Measurements from ENCODE around the gene SERPIND1.
"Not testable (repeated sequence)": the region's sequence is repeated elsewhere in the genome, so short reads cannot be mapped to it uniquely, and the experiment has no call there.

Gene SERPIND1

DNA sequence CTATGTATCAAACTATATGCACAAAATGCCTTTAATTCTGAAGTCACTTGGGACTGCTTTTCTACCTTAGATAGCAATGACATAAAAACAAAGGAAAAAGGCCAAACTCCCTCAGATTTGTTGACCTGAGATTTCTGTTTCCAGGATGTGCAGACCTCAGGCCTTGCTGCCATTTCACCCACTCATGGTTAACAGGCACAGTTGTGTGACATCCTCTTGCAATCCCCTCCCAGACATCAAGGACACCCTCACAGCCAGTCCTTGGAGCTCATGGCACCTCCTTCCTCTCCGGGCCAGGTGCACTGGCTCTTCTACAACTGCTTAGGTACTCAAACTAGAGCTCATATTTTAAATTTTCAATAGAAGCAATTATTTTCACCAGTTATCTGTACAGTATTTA lies 37.3 kb downstream of the SERPIND1 start:
- no peak for DNase-seq (ENCODE audit: low read depth in 4 of 4, low spot score in 1 of 4)

DNA sequence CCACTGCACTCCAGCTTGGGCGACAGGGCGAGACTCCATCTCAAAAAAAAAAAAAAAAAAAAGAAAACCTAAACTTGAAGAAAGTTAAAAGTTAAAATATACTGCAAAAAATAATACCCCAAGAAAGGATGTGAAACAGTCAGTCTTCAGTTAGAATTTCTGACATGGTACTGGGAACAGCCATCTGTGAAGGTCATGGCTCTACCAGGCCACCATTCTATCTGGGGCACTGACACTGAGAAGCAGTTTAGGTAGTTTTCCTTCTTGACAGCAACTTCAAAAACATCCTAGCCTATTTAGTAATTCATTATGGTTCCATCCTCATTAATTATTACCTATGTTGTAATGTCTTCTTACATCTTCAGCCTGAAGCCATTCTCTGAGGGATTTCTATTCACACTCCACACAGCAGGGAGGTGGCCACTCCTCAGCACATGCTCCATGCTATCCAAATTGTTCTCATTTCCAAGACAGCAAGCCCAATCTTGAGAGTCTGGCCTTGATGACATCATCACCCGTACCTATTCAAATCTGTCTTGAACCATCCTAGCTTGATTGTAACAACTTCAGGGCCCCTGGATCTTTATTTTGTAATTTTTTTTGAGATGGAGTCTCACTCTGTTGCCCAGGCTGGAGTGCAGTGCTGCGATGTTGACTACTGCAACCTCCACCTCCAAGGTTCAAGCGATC lies 38.2 kb downstream of the SERPIND1 start:
- no peak for DNase-seq (ENCODE audit: low read depth in 4 of 4, low spot score in 1 of 4)

DNA sequence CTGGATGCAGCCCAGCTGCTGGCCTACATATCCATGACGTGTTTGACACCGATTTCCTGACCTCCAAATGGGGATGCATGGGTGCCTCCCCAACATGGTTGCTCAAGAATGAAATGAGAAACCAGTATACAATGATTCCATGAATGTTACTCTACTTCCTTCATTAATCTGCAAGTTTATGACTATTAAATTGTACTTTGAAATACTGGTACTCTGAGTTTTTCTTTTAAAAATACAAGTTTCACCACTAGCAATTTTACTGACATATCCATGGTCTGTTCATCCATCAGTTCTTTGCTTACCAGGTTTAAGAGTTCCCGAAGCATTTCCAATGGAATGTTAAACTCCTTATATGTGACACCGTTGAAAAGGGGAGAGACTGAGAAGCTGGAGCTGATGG lies 39.1 kb downstream of the SERPIND1 start:
- DNase-seq (ENCODE audit: low read depth in 4 of 4, low spot score in 1 of 4), result no peak

DNA sequence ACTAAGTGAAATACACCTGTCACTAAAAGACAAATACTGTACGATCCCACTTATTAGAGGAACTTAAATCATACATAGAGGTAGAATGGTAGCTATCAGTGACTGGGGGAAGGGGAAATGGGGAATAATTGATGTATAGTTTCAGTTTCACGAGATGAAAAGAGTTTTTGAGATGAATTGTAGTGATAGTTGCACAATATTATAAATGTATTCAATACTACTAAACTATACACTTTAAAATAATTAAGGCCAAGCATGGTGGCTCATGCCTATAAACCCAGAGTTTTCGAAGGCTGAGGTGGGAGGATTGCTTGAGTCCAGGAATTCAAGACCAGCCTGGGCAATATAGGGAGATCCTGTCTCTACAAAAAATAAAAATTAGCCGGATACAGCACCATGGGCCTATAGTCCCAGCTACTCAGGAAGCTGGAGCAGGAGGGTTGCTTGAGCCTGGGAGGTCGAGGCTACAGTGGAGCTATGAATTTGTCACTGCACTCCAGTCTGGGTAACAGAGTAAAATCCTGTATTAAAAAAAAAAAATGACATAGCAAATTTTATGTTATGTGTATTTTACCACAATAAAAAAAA lies 40.4 kb downstream of the SERPIND1 start:
- DNase-seq (ENCODE audit: low read depth in 4 of 4, low spot score in 1 of 4), result no peak

DNA sequence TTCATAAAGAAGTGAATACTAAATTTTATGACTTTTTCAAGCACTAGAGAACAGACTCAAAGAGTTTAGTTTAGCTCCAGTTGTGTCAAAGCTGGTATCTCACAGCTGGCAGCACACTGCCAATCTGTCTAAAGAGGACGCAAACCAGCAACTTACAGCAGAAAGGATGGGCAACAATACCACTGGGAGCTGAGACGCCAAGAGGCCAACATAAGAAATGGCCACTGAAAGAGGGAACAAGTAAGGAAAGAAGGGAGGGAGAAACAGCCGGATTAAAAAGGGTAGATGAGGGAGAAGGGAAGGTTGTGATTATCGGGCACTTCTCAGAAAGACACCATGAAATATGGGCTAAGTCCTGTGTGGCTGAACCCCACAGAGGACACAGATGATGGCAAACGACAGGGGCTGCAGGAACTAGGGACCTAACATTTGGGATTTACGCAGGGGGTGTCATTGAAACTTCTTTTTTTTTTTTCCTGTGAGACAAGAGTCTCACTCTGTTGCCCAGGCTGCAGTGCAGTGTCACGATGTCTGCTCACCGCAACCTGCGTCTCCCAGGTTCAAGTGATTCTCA lies 41.7 kb downstream of the SERPIND1 start:
- DNase-seq (ENCODE audit: low read depth in 4 of 4, low spot score in 1 of 4), result no peak

DNA sequence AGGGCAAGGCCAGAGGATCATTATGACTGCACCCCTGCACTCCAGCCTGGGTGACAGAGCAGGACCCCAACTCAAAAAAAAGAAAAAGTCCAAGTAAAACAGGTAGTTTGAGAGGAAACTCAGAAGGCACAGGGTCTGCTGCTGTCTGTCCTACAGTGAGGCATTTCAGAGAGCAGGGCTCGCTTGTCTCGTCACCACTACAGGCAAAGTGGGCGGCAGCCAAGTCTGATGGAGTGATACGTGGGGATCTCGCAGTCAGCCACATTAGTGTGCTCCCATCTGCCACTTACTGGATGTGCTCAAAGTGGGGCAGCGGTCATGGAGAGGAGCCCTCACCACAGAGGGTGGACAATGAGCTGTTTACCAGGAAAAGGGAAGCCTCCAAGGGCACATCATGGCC lies 42.6 kb downstream of the SERPIND1 start:
- DNase-seq (ENCODE audit: low read depth in 4 of 4, low spot score in 1 of 4), result no peak

DNA sequence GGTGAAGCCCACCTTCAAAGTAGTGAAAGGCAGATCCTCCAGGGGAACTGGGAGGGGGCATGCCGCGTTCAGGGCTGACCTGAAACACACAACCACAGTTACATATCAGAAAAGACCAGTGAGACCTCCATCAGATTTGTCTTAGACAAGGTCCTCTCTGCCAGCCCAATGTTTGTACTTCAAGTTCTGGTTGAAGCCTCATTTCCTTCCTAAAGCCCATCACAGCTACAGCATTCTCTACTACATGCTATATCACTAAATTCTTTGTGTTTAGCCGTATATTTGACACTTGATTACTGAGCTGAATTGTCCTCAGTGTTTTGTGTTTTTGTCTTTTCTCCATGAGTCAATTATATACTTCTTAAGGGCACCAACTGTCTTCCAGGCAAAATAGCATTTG lies 44.6 kb downstream of the SERPIND1 start:
- no peak for DNase-seq (ENCODE audit: low read depth in 4 of 4, low spot score in 1 of 4)

DNA sequence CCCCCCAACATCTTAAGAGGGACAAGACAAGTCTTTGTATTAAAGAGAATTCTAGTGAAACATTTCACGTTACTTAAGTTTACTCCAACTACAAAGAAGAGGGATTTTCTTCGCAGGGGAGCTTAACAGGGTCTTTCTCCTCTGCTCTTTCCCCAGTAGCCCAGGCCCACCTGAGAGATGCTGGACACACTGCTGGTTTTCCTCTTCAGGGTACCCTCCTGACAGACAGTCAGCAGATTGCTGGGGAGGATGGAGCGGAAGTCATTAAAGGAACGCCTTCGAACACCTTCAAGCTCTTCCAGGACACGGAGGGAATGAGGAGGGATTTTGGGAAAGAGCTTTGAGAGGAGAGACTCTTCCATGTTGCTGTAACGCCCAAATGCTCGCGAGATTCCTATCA lies 45.6 kb downstream of the SERPIND1 start:
- no peak for DNase-seq (ENCODE audit: low read depth in 4 of 4, low spot score in 1 of 4)

DNA sequence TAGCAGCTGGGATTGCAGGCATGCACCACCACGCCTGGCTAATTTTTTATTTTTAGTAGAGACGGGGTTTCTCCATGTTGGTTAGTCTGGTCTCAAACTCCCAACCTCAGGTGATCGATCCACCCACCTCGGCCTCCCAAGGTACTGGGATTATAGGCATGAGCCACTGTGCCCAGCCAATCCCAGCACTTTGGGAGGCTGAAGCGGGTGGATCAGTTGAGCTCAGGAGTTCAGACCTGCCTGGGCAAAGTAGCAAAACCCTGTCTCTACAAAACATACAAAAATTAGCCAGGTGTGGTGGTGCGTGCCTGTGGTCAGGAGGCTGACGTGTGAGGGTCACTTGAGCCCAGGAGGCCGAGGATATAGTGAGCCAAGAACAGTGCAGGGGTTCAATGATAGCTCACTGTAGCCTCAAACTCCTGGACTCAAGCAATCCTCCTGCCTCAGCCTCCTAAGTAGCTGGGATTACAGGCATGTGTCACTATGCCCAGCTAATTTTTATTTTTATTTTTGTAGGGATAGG lies 47.9 kb downstream of the SERPIND1 start:
- not testable (repeated sequence) for DNase-seq (ENCODE audit: low read depth in 4 of 4, low spot score in 1 of 4)

DNA sequence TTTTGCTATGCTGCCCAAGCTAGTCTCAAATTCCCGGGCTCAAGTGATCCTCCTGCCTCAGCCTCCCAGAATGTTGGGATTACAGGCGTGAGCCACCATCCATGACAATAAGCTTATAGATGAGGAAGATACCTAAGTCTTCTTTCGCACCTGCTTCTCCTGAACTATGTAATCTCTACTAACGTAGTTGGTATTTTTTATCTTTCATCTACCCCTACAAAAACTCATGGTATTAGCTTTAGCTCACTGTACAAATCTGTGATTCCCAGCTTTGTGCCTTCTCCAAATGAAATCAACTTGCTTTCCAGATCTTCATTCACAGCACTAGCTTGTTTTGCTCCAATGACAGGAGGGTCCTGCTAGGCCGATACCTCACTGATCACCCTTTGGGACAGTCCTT lies 48.3 kb downstream of the SERPIND1 start:
- DNase-seq (ENCODE audit: low read depth in 4 of 4, low spot score in 1 of 4), result no peak

DNA sequence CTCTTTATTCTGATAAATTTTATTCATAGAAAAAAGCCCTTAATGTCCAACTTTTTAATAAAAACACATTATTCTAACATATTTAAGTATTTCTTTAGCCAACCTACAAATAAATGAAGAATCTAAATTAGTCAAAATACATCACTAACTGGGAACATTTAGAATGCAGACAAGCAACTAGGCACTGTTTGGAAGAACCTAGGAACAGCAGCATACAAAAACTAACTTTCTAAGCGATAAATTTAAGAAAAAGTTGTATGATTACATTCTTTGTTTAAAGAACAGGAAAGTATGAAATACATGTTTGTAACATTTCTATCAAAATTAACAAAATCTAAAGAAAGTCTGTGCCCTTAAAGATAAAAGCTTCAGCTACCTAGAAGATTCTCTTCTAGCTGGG lies 49.4 kb downstream of the SERPIND1 start:
- no peak for DNase-seq (ENCODE audit: low read depth in 4 of 4, low spot score in 1 of 4)

DNA sequence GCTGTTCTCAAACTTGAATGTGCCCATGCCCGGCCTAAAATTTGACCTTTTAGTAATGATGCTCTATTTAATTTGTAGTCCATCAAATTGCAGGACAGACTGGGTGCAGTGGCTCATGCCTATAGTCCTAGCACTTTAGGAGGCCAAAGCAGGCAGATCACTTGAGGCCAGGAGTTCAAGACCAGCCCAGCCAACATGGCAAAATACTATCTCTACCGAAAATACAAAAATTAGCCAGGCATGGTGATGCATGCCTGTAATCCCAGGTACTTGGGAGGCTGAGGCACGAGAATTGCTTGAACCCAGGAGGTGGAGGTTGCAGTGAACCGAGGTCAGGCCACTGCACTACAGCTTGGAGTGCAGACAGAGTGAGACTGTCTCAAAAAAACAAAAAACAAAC lies 51.3 kb downstream of the SERPIND1 start:
- DNase-seq (ENCODE audit: low read depth in 4 of 4, low spot score in 1 of 4), result not testable (repeated sequence)

DNA sequence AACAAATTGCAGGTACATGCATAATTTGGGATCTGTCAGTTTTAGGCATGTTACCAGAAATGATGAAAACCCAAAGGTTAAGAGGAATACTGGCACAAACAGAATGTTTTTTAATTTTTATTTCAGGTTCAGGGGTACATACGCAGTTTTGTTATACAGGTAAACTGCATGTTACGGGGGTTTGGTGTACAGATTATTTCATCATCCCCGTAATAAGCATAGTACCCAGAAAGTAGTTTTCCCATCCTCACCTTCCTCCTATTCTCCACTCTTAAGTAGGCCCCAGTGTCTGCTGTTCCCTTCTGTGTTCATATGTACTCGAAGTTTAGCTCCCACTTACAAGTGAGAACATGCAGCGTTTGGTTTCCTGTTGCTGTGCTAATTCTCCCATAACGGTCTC lies 51.7 kb downstream of the SERPIND1 start:
- no peak for DNase-seq (ENCODE audit: low read depth in 4 of 4, low spot score in 1 of 4)

DNA sequence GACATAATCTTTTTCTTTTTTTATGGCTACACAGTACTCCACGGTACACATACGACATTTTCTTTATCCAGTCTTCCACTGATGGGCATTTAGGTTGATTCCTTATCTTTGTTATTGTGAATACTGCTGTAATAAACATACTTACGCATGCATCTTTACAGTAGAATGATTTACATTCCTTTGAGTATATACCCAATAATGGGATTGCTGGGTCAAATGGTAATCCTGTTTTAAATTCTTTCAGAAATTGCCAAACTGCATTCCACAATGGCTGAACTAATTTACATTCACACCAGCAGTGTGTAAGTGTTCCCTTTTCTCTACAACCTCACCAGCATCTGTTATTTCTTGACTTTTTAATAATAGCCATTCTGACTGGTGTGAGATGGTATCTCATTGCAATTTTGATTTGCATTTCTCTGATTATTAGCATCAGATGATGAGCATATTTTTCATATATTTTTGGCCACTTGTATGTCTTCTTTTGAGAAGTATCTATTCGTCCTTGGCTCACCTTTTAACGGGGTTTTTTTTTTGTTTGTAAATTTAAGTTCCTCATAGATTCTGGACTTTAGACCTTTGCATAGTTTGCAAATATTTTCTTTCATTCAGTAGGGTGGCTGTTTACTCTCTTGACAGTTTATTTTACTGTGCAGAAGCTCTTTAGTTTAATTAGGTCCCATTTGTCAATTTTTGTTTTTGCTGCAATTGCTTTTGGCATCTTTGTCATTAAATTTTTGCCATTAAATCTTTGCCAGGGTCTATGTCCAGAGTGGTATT lies 52.6 kb downstream of the SERPIND1 start:
- not testable (repeated sequence) for DNase-seq (ENCODE audit: low read depth in 4 of 4, low spot score in 1 of 4)

DNA sequence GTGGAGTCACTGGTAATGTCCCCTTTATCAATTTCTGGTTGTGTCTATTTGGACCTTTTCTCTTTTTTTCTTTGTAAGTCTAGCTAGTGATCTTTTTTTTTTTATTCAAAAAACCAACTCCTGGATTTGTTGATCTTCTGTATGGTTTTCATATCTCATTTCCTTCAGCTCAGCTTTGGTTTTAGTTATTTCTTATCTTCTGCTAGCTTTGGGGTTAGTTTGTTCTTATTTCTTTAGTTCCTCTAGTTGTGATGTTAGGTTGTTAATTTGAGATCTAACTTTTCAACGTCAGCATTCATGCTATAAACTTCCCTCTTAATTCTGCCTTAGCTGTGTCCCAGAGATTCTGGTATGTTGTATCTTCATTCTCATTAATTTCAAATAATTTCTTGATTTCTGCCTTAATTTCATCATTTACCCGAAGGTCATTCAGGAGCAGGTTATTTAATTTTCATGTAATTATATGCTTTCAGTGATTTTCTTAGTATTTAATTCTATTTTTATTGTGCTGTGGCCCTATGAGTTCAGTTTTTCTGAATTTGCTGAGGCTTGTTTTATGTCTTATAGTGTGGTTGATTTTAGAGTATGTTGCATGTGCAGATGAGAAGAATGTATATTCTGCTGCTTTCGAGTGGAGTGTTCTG lies 55.7 kb downstream of the SERPIND1 start:
- DNase-seq (ENCODE audit: low read depth in 4 of 4, low spot score in 1 of 4), result no peak

DNA sequence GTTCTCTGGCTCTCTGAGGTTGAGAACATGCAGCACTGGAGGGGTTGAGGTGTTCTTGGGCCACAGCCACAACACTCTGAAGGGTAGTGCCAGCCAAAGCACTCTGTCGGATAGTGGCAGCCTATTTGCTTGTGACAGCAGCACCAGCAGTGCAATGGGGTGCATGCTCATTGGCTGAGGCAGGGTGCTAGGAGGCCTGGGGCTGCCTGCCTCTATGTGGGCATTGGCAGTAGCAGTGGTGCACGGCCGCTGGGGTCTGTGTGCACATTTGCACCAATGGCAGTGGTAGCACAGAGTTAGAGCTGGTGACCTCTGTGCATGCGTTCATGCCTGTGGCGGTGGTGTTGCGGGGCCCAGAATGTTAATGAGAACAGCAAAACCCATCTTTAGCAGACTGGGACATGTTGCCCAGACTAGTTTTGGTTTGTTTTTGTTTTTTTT lies 59.3 kb downstream of the SERPIND1 start:
- no peak for DNase-seq (ENCODE audit: low read depth in 4 of 4, low spot score in 1 of 4)

DNA sequence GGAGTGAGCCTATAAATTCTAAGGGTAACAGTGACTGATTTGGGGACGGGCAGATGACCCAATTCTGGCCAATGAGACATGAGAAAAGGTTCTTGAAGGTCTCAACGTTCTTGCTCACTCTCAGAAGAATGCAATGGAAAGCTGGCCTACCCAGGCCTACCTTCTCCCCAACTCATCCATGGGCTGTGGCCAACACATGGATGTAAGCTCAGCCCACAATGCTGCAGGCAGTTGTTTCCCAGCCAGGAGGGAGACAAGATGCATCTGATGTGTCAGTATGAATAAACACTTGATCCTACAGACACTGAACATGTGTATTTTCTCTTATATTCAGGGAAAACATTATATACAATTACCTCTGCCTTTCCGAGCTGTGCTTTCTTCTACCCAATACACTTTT lies 60.3 kb downstream of the SERPIND1 start:
- no peak for DNase-seq (ENCODE audit: low read depth in 4 of 4, low spot score in 1 of 4)

DNA sequence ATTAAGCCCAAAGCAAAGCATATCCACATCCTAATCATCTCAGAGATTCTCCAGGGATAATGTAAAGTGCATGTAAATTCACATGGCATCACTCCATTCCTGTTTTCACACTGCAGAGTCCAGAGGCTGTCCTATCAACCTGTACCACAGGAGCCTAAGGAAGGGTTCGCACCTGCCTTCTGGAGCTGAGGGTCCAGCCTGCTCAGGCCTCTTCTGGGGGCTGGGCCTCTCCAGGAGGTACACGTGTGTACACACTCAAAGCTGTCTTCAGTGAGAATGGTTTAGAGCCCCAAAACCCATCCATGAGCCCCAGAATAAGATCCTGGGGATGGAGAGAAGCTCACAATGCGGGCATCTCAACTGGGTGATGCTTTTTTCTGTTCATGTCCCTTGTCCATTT lies 60.8 kb downstream of the SERPIND1 start:
- no peak for DNase-seq (ENCODE audit: low read depth in 4 of 4, low spot score in 1 of 4)
